ENCODE measurements around the gene CTTN. TPM values are rescaled to one million over a fixed set of nuclear protein-coding genes. Genes with fewer than 3 reads are reported as not detected.

The CTTN gene
- total and polyA plus RNA-seq, 10 of the 15 experiments (the other 5 are each of a cell fraction or from before 2014, with no cell fraction given) = 1.1 to 37.8 (median 11.8) TPM

DNA sequence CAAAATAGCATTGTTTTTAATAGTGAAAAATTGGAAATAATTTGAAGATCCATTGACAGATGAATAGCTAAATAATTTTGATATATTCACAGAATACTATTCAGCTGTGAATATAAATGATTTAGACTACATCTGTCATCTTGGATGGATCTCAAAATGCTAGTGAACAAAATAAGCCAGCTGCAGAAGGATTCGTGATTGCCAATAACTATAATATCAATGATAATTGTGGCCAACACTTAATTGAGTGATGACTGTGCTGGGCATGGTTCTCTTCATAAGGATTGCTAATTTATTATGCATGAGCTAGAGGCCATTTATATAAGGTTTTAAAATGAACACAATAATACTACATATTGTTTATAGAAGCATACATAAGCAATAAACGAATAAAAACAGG lies 60.4 kb downstream of the CTTN start:
- Histone ChIP-seq H3K27ac (ENCODE audit: control insufficient read depth, insufficient read depth) (no peak overlapping the region), H4K20me1 (ENCODE audit: control insufficient read depth, insufficient read depth) (no peaks in the 10 kb centered on the region), H3K9ac (ENCODE audit: control insufficient read depth, insufficient read depth, low read length) (no peak overlapping the region), H3K4me3 (no peak overlapping the region), H2AFZ (ENCODE audit: control insufficient read depth, low read depth, low read length) (no peak overlapping the region), H3K4me1 (ENCODE audit: control insufficient read depth, insufficient read depth, low read length) (peaks cover 18% of the 10 kb centered on the region), H3K9me3 (replicated peaks; ENCODE audit: control insufficient read depth, insufficient read depth, low read length) (no peaks in the 10 kb centered on the region; the same call in 1 of the 3 replicates), H3K4me2 (ENCODE audit: control insufficient read depth, insufficient read depth) (no peak overlapping the region), H3K79me2 (ENCODE audit: control insufficient read depth, insufficient read depth, low read length) (no peaks in the 10 kb centered on the region), H3K36me3 (ENCODE audit: control insufficient read depth in 2 of 2, insufficient read depth in 2 of 2, low read length in 1 of 2) (no peaks in the 10 kb centered on the region), H3K27me3 (replicated peaks in 1 of 2; ENCODE audit: control insufficient read depth in 2 of 2, insufficient read depth in 2 of 2, low read length in 1 of 2) (no peaks in the 10 kb centered on the region)
- in situ Hi-C loops (cut with MboI) (no loop called here), intact Hi-C loops (cut with micrococcal nuclease; ENCODE audit: unreplicated experiment) (no loop called here)
- ChIA-PET CTCF (interaction anchor here (0.8 to 0.9 kb wide), 2 partner anchors 8 to 10 kb away, joined by 3 to 4 read pairs; no protein-coding TSS in a partner anchor), SMC1A (ENCODE audit: uncharacterized antibody, unreplicated experiment) (no interaction called here), RAD21 (ENCODE audit: unreplicated experiment) (no interaction called here), POLR2A (no interaction called here)
- no peak for ATAC-seq
- DNase-seq (ENCODE audit: low read depth, low spot score) = no peak
- no TSS peak for BruUV-seq (replicated peaks)
- no peak for FAIRE-seq
- 7% methylated on average over 2 of the region's 2 CpGs for WGBS (ENCODE audit: insufficient coverage, insufficient replicate concordance, low lambda C conversion rate, missing lambda C conversion rate)
- TF ChIP-seq SIN3A (IDR thresholded peaks at IDR 0.05; ENCODE audit: low read depth, low read length) (no peak), TCF12 (IDR thresholded peaks at IDR 0.05; ENCODE audit: low read depth, low read length) (no peak), RB1 (IDR thresholded peaks at IDR 0.05; ENCODE audit: borderline replicate concordance) (no peak), ZNF622 (IDR thresholded peaks at IDR 0.05) (no peak), TCF3 (IDR thresholded peaks at IDR 0.05; ENCODE audit: borderline replicate concordance, insufficient read depth, low read depth, low read length) (no peak), HDGF (IDR thresholded peaks at IDR 0.05) (no peak), NR2C1 (IDR thresholded peaks at IDR 0.05) (no peak), PAX5 (IDR thresholded peaks at IDR 0.05; ENCODE audit: borderline replicate concordance, low read depth, low read length) (no peak), KAT2A (conservative IDR thresholded peaks at IDR 0.05; ENCODE audit: control insufficient read depth, low read depth, low read length) (no peak), EED (IDR thresholded peaks at IDR 0.05; ENCODE audit: low read depth) (no peak)
- TF ChIP-seq, protein P1, sequence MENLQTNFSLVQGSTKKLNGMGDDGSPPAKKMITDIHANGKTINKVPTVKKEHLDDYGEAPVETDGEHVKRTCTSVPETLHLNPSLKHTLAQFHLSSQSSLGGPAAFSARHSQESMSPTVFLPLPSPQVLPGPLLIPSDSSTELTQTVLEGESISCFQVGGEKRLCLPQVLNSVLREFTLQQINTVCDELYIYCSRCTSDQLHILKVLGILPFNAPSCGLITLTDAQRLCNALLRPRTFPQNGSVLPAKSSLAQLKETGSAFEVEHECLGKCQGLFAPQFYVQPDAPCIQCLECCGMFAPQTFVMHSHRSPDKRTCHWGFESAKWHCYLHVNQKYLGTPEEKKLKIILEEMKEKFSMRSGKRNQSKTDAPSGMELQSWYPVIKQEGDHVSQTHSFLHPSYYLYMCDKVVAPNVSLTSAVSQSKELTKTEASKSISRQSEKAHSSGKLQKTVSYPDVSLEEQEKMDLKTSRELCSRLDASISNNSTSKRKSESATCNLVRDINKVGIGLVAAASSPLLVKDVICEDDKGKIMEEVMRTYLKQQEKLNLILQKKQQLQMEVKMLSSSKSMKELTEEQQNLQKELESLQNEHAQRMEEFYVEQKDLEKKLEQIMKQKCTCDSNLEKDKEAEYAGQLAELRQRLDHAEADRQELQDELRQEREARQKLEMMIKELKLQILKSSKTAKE (IDR thresholded peaks at IDR 0.05; ENCODE audit: low read depth, poor library complexity, severe bottlenecking) = no peak
